ENCODE measurements around the gene PPP1R3E.

The PPP1R3E gene

GRCh38 chr14:23294734-23295561 is 7.7 kb downstream of the PPP1R3E start:
- no peak overlapping the region for H3K4me3 ChIP-seq (ENCODE audit: low read depth, low read length)
- peak; percentile 66 for DNase-seq (ENCODE audit: low read depth)
- TF ChIP-seq, protein P1, sequence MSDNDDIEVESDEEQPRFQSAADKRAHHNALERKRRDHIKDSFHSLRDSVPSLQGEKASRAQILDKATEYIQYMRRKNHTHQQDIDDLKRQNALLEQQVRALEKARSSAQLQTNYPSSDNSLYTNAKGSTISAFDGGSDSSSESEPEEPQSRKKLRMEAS (IDR thresholded peaks at IDR 0.05; ENCODE audit: low read depth, low read length) = peak; percentile 24; the same call in 1 of the 2 replicates
- 0 out of 2 replicates have a peak, but pooled peaks have one; percentile 10 for TF ChIP-seq MYC (IDR thresholded peaks at IDR 0.05; ENCODE audit: low read depth, low read length)
- TF ChIP-seq POLR2A (IDR thresholded peaks at IDR 0.05; ENCODE audit: extremely low read depth, insufficient read length) = no peak
- peak; percentile 88 for TF ChIP-seq CTCF (IDR thresholded peaks at IDR 0.05; ENCODE audit: low read depth, low read length)

GRCh38 chr14:23286902-23287479 is 15.7 kb downstream of the PPP1R3E start:
- no peak for DNase-seq (ENCODE audit: low read depth)
- no peak for TF ChIP-seq MYC (IDR thresholded peaks at IDR 0.05; ENCODE audit: low read depth, low read length)
- TF ChIP-seq, protein P1 (IDR thresholded peaks at IDR 0.05; ENCODE audit: low read depth, low read length) = no peak
- TF ChIP-seq CTCF (IDR thresholded peaks at IDR 0.05; ENCODE audit: low read depth, low read length) = no peak
- TF ChIP-seq POLR2A (IDR thresholded peaks at IDR 0.05; ENCODE audit: extremely low read depth, insufficient read length) = no peak
- H3K4me3 ChIP-seq (ENCODE audit: low read depth, low read length) = peak overlapping the region; percentile 76

DNA sequence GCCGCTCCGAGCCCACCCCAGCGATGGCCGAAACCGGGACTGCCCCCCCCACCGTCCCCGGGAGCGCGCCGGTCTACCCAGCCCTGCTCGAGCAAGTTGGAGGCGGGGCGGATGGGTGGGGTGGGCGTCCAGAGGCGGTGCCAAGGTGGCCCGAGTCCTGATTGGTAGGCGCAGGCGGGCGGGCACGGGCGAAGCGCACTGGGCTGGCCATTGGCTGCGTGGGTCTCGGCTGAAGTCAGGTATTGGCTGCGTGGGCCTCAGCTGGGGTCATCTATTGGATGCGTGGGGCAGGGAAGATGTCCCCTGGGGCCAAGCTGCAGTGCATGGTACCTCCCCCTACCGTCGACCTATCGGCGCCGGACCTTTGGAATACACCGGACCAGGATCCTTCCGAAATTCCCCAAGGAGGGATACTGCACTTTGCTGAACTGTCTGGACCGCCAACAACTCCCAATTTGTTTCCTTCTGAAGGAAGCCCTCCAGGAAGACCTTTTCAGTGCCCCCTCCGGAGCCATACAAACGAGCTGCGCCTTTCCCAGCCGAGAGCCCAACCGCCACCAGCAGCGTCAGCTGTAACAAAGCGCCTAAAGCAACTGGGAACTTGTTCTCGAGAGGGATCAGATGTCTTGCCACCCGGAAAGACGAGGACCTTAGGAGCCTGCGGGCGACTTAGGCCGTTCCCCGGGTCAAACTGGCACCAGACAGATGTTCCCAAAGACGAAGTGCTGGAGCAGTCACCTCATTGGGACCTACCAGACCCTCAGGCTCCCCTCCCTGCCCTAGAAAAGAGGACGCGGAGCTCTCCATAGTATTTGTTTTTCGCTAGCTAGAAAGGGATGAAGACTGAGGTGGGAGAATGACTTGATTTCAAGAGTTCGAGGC is 16.4 kb downstream of the PPP1R3E start, which contains the start of gene HOMEZ:
TSS of gene HOMEZ (minus strand) at position 113 of the 882 bp plus-strand sequence. CDS start 180 bp downstream, outside the sequence.
- peak within 1 kb of the TSS; percentile 85 for H3K4me3 ChIP-seq (ENCODE audit: low read depth, low read length)
- TF ChIP-seq, protein P1 (IDR thresholded peaks at IDR 0.05; ENCODE audit: low read depth, low read length) = peak; percentile 32; the same call in 1 of the 2 replicates
- TF ChIP-seq POLR2A (IDR thresholded peaks at IDR 0.05; ENCODE audit: extremely low read depth, insufficient read length) (peak; percentile 47), CTCF (IDR thresholded peaks at IDR 0.05; ENCODE audit: low read depth, low read length) (no peak)
- peak; percentile 99 for DNase-seq (ENCODE audit: low read depth)

DNA sequence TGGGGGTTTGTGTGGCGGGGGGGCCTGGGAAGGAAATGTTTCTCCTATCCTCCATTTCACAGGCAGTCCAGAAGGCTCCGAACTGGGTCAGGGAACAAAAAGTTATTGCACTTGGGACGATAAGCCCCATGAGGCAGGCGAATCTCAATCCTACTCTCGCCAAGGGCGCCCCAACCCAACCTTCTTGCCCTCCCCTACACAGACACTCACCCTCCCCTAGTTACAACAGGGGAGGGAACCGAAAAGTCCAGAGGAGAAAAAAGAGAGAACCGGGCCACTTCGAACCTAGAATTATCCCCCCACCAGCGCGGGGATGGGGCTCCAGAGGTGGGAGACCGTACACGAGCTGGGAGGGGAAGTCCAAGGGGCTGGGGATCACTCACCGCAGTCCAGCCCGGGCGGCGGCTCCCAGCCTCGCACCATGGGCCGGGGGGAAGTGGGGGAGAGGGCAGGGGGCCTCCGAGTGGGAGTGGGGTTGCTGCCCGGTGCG is 17.1 kb downstream of the PPP1R3E start:
- TF ChIP-seq MYC (IDR thresholded peaks at IDR 0.05; ENCODE audit: low read depth, low read length) = no peak
- TF ChIP-seq POLR2A (IDR thresholded peaks at IDR 0.05; ENCODE audit: extremely low read depth, insufficient read length) = no peak
- no peak for TF ChIP-seq CTCF (IDR thresholded peaks at IDR 0.05; ENCODE audit: low read depth, low read length)
- TF ChIP-seq, protein P1 (IDR thresholded peaks at IDR 0.05; ENCODE audit: low read depth, low read length) = no peak
- no peak for DNase-seq (ENCODE audit: low read depth)
- peak overlapping the region; percentile 85 for H3K4me3 ChIP-seq (ENCODE audit: low read depth, low read length)

Data from NB4 (cell line).